Hematopoietic multipotent progenitor cell (in vitro differentiated cells): ENCODE measurements around the gene EIF4A3. TPM values are rescaled to one million over a fixed set of nuclear protein-coding genes. Genes with fewer than 3 reads are reported as not detected.
A peak's percentile ranks its signal among the peaks of the same experiment; 100 is the strongest.
"Not testable (repeated sequence)": the region's sequence is repeated elsewhere in the genome, so short reads cannot be mapped to it uniquely, and the experiment has no call there.

Experiments
- DNase-seq, 3 donors: peaks; one replicate each; pipeline ENCODE4 v3.0.0-alpha.2; 2011 to 2015; ENCODE audit warnings: low read depth in 2 of 3, low spot score in 2 of 3
- total RNA-seq: library from RNA; depleted of rRNA; stranded (reverse); fragments of >200 nt; gene quantifications from one replicate; pipeline ENCODE4 v1.2.3, GENCODE V29; 2012

EIF4A3 gene
- total RNA-seq, 1 donor, result 91.0 TPM

DNA sequence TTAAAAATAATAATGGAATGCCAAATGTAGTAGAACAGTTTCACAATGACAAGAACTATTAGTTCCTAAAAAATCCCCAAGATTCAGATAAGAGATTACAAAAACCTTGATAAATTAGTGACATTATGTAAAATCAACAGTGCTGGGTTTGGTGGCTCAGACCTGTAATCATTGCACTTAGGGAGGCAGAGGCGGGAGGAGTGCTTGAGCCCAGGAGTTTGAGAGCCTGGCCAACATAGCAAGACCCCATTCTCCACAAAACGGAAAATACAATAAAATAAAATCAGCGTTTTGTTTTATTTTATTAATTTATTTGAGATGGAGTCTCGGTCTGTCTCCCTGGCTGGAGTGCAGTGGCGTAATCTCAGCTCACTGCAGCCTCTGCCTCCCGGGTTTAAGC lies 27.0 kb upstream of the EIF4A3 start:
- DNase-seq, result no peak

DNA sequence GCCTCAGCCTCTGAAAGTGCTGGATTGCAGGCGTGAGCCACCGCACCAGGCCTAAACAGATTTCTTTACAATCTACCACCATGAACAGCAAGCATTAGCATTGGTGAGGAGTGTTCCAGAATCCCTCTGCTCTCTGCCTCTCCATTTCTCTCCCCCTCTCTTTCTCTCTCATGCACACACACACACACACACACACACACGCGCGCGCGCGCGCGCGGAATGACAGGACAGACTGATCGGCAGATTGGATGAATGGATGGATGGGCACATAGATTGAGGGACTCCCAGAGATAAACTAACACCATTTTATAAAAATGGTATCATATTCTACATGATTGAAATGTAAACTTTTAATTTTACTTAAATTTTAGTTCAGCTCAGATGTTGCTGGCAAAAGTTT lies 26.2 kb upstream of the EIF4A3 start:
- no peak for DNase-seq

DNA sequence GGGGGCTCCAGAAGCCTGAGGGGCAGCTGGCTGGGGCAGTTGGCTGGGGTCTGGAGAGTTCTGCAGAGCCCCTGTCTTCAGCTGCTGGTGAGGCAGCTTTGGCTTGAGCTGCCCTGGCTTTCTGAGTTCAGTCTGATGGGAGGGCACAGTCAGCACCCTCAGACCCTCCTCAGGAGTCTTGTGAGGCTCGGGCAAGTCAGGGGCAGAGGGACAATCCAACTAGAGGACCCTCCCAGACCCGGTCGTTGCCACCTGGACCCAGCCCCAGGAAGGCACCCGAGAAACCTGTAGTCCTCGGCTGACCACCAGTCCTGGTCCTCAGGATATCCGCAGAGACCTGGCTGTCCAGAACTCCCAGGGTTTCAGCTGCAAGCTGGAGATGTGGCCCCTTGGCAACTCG lies 24.8 kb upstream of the EIF4A3 start:
- DNase-seq, result no peak

GRCh38 chr17:80169784-80170500 lies 23.0 kb upstream of the EIF4A3 start, which contains the start of gene CARD14:
Gene CARD14, plus strand, starts transcription at chr17:80170030. Its CDS starts 11,409 bp downstream, at chr17:80181439.
- DNase-seq, result no peak

DNA sequence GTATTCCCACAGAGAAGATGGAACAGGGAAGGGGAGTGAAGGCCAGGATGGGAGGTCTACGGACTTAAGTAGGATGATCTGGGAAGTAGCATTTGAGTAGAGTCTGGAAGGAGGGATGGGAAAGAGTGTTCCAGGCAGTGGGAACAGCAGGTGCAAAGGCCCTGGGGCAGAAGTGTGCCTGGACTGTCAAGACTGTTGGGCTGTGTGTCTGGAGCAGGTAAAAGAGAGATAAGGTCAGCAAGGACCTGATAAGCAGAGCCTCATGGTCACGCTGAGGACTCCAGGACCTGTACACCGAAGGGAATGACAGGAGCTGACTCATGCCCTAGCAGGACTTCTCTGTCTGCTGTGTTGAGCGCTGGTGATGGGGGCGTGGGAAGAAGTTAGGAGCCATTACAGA lies 22.2 kb upstream of the EIF4A3 start:
- no peak for DNase-seq

GRCh38 chr17:80168371-80168770 lies 21.4 kb upstream of the EIF4A3 start:
- no peak for DNase-seq

DNA sequence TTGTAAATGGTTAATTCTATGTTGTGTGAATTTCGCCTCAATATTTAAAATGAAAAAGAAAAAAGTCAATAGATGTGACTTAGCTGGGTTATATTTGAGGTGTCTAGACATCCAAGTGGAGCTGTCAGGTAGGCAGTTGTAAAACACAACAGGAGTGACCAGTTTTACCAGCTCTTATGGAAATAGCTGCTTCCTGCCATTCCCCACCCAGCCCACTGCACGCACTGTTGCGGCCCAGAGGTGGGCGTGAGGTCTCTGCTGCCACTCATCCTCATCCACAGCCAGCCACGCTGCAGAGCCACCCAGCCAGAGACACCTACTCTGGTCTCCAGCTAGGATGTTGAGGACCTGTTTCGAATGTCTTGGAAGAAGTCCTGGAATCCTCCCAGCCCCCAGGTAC lies 19.5 kb upstream of the EIF4A3 start:
- no peak for DNase-seq

GRCh38 chr17:80164185-80164584 lies 17.3 kb upstream of the EIF4A3 start:
- DNase-seq, result no peak

- peak in 2 of 3 donors; percentile 14 to 33 for DNase-seq
These were observed 16.4 kb upstream of the EIF4A3 start for GRCh38 chr17:80163336-80163735.

GRCh38 chr17:80160536-80160935 lies 13.6 kb upstream of the EIF4A3 start:
- DNase-seq, result peak in 2 of 3 donors; percentile 33 to 45

DNA sequence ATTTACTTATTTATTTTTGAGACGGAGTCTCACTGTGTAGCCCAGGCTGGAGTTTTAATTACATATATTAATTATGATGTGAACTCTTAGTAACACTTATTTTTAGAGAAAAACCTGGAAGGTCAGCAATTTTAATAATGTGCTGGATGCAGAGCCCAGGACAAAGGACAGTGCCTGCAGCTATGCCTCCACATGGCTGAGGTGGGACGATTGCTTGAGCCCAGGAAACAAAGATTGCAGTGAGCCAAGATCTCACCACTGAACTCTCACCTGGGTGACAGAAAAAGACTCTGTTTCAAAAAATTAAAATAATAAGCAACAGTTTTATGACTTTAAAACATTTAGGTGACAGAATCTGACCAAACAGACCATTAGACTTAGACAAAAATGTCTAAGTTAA lies 11.9 kb upstream of the EIF4A3 start:
- no peak for DNase-seq

- not testable (repeated sequence) for DNase-seq
These were observed 8.7 kb upstream of the EIF4A3 start for GRCh38 chr17:80155600-80155999.

DNA sequence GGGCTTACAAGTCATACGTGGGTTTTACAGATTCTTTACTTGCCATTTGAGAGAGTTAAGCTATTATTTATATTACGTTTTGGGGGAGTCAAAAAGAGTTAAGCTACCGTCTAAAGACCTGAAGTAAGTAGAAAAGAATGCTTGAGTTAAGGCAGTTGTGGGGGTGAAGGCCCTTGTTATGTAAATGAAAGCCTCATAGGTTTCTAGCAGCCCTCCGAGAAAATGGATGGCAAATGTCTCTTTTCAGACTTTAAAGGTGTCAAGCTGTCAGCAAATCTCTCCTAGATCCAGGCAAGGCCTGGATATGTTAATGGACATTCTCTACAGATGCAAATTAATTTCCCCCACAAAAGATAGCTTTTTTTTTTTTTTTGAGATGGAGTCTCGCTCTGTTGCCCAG lies 7.2 kb upstream of the EIF4A3 start:
- no peak for DNase-seq

DNA sequence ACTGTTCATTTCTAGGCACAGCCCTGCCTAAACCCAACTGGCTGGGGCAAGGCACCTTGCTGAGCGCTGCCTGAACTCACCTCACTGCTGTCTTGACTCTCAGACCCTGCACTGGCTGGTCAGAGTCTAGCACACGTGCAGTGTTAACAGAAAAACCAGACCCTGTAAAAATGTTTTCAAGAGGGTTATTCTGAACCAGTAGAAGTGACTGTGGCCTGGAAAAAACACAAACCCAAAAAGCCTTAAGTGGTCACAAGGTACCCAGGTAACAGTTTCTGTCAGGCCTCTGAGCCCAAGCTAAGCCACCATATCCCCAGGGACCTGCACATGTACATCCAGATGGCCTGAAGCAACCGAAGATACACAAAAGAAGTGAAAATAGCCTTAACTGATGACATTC lies 6.1 kb upstream of the EIF4A3 start:
- DNase-seq, result no peak

DNA sequence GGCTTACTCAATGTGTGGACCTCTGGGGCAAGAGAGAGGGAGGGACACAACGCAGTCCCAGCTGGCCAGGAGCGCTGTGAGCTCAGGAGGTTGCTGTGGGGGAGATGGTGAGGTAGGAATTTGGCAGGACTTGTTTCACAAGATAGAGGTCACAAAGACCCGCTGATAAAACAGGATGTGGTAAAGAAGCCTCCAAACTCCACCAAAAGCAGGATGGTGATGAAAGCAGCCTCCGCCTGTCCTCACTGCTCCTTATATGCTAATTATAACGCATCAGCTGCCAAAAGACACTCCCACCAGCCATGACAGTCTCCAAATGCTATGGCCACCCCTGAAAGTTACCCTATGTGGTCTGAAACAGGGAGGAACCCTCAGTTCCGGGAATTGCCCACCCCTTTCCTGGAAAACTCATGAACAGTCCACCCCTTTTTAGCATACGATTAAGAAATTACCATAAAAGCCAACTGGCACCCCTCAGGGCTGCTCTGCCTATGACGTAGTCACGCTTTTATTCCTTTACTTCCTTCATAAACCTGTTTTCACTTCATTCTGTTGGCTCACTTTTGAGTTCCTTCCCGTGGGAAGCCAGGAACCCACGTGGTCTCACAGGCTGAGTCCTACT lies 5.3 kb upstream of the EIF4A3 start:
- DNase-seq, result no peak

- DNase-seq, result no peak
These were observed 4.4 kb upstream of the EIF4A3 start for GRCh38 chr17:80151333-80151732.

- peak; percentile 10 to 37 (median 23) for DNase-seq
These were observed 550 bp downstream of the EIF4A3 start for GRCh38 chr17:80146121-80147034.

DNA sequence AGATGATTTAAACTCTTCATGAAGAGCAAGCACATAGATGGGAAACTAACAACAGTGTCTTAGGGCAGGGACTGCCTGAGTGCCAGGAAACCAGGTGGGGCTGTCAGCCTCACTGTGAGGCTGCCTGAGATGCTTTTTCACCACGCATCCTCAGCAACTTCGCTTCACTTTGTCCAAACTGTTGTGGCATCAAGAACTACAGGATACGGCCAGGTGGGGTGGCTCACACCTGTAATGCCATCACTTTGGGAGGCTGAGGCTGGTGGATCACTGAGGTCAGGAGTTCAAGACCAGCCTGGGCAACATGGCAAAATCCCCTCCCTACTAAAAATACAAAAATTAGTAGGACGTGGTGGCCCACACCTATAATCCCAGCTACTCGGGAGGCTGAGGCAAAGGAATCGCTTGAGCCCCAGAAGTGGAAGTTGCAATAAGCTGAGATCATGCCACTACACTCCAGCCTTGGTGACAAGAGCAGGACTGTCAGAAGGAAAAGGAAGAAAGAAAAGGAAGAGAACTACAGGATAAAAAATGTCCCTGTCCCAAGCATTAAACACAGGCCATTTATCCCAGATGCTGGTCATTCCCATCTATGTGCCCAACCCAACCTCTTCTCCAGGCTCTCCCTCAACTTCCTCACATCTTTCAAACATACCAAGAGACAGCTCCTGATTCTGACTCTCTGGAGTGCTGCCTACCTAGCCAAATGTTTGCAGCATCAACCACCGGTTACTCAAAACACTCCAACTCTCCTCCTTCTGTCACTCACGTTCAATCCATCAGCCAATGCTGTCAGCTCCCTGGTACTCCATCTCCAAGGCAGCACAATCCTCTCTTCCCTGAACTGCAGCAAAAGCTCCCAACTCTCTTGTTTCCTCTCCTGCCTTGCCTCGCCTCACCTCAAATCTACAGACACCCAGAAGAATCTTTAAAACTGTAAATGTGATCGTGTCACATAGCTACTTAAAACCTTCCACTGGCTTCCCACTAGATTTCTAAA lies 1.6 kb downstream of the EIF4A3 start:
- no peak for DNase-seq

DNA sequence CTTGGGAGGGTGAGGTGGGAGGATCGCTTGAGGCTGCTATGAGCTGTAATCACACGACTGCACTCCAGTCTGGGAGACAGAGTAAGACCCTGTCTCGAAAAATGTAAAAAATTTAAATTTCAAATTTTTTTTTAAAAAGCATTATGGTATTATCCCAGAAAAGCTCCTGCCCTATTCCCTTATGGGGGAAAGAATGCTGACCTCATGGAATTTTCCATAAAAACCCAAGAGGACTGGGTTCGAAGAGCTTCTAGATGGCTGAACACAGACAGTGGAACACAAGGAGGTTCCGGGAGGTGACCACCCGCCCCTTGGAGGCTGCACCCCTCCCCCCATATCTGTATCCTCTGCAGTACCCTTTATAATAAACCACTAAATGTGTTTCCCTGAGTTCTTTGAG lies 4.0 kb downstream of the EIF4A3 start:
- DNase-seq, result no peak

GRCh38 chr17:80141463-80142165 lies 5.3 kb downstream of the EIF4A3 start:
- no peak for DNase-seq
